Measurements from ENCODE around the gene SLC1A7.

- TF ChIP-seq CTCF (conservative IDR thresholded peaks at IDR 0.05; ENCODE audit: low read depth in 2 of 2) (no peak), EZH2 (IDR thresholded peaks at IDR 0.05; ENCODE audit: low read depth, unreplicated experiment) (no peak), POLR2AphosphoS5 (IDR thresholded peaks at IDR 0.05; ENCODE audit: low read depth) (no peak), CREB1 (CRISPR knock-in tag; IDR thresholded peaks at IDR 0.05; ENCODE audit: low read depth) (no peak), REST (IDR thresholded peaks at IDR 0.05; ENCODE audit: unreplicated experiment) (no peak)
Measured at GRCh38 chr1:53174971-53175913, 32.8 kb upstream of the SLC1A7 start.
